GM18505 (cell line): ENCODE measurements around the gene CNGB1.

Source experiments
- ATAC-seq: cut with Tn5 transposase; IDR thresholded peaks from one replicate; pipeline ENCODE4 v1.9.1; 2021; ENCODE audit not compliant: unreplicated experiment
- POLR2A ChIP-seq: IDR thresholded peaks from 4 replicates; pipeline ENCODE4 v1.6.1; 2011; ENCODE audit warnings: borderline replicate concordance; ENCODE audit not compliant: insufficient read depth, insufficient read length; ENCODE audit errors: extremely low read depth

The CNGB1 gene

DNA sequence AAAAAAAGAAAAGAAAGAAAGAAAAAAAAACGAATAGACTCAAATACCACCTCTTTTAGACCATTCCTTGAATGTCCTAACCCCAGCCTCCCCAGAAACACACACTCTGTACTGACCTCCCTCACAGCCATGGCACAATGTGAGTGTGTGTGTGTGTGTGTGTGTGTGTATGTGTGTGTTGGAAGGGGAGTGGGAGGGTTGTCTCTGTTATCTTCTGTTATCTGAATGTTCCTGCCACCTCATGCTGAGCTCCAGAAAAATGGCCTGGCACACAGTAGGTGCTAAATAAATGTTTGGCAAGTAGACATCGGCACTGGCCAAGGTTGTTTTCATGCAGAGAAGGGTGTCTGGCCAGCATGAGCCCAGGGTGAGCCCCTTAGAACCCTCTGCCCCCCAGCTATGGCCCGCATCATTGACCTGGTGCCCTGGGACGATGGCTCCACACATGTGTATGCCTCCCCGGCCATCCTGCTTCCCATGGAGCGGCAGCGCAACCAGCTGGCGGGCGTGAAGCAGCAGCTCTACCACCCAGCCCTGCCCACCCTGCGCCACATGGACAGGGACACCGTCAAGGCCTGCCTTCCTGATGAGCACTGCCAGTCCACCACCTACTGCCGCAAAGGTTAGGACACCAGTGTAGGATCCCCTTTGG is 6.6 kb upstream of the CNGB1 start:
- no peak for TF ChIP-seq POLR2A
- ATAC-seq = no peak

GRCh38 chr16:57976331-57976796 is 5.4 kb upstream of the CNGB1 start:
- ATAC-seq = no peak
- no peak for TF ChIP-seq POLR2A

DNA sequence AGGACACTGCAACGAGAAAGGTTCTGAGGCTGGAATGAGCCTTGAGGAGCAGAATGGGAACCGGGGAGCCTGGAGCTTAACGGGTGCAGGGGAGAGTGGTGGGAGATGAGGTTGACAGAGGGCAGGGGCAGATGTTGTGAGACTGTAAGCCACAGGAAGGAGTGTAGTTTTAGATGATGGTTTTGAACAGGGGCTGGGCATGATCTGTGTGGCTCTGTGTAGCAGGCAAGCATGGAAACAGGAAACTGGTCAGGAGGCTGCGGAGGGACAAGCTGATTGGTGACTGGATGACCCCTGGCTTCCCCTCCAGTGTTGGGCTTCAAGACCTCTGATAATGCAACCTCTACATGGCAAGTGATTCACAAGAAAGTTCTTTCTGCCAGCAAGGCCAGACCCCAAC is 1.4 kb upstream of the CNGB1 start:
- TF ChIP-seq POLR2A = no peak
- no peak for ATAC-seq

DNA sequence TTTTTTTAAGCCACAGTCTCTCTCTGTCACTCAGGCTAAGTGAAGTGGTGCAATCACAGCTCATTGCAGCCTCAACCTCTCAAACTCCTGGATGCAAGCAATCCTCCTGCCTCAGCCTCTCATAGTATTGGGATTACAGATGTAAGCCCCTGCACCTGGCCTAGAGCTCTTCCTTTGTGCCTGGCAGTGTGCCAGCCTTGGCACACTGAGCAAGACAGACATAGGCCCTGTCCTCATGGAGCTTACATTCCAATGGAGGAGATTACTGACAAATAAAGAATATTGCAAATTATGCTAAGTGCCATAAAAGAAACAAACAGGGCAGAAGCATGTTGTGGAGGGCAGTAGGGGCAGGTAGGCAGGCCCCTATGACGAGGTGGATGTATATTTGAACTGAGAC is 920 bp upstream of the CNGB1 start:
- TF ChIP-seq POLR2A = no peak
- no peak for ATAC-seq

DNA sequence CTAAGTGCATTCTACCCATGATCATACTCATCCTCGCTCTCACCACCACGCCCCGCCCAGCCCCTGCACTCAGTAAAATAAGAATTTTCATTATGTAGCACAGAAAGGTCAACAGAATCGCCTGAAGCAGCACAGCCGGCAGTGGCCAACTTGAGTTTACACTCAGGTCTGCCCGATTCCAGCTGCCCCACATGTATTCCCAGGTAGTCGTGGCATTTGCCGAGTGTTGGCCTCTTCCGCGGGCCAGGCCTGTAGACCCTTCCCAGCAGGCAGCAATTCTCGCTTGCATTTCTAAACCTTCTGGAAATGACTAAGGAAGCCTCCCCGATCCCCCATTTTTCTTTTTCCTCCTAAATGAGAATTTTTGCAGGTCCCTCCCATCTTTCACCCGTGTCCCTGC is 609 bp downstream of the CNGB1 start:
- no peak for ATAC-seq

GRCh38 chr16:57969451-57970123 is 1.3 kb downstream of the CNGB1 start:
- no peak for ATAC-seq
- TF ChIP-seq POLR2A = no peak

More for the DNA sequence above, 609 bp downstream of the CNGB1 start:
- TF ChIP-seq POLR2A = no peak

DNA sequence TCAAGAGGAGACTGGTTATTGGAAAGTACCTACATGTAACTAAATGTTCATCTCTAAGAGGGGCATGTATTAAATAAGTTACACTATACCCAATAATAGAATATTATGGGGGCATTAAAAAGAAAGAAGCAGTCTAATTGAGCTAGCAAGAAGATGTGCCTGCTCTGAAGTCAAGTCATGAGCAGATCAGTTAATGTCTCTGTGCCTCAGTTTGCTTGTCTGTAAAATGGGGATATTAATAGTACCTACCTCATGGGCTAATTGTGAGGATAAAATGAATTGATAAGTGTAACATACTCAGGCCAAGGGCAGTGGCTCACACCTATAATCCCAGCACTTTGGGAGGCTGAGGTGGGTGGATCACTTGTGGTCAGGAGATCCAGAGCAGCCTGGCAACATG is 3.0 kb downstream of the CNGB1 start:
- no peak for TF ChIP-seq POLR2A
- no peak for ATAC-seq

DNA sequence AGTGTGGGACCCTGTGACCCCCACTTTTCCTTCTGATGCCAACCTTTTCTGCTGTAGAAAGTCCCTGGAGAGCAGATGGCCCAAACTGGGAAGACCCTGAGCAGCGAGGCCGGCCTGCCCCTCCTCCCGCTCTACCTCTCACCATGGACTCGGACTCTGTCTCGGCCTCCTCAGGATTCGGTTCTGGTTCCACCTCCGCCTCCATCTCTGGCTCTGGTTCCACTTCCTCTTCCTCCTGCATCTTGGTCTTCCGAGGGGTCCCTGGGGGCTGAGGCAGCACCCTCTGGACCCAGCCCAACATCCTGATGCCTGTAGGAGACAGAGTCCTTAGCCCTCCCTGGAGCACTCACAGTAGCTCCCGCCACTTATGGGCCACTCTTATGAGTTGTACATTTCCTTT is 3.9 kb downstream of the CNGB1 start:
- TF ChIP-seq POLR2A = no peak
- ATAC-seq = no peak

DNA sequence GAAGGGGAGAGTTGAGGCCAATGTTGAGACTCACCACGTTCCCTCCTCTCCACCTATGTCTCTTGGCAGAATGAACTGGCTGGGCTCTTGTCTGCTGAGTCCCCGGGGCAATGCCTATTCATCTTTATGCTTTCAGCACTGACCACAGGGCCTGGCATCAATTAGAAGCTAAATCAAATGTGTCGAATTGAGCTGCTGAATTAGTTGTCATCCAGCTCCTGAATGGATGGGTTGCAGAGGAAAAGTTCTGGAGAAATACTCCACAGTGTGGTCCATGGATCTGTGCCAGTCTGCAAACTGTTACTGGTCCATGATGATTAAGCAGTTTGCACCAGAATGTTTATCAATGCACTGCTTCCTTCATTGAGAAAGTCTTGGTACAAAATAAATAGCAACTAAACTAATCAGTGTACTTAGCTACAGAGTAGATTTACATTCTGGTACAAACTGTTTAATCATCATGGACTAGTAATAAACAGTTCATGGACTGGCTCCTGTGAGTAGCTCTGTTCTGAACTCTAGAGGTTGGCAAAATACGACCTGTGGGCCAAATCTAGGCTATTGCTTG is 4.6 kb downstream of the CNGB1 start:
- no peak for TF ChIP-seq POLR2A

DNA sequence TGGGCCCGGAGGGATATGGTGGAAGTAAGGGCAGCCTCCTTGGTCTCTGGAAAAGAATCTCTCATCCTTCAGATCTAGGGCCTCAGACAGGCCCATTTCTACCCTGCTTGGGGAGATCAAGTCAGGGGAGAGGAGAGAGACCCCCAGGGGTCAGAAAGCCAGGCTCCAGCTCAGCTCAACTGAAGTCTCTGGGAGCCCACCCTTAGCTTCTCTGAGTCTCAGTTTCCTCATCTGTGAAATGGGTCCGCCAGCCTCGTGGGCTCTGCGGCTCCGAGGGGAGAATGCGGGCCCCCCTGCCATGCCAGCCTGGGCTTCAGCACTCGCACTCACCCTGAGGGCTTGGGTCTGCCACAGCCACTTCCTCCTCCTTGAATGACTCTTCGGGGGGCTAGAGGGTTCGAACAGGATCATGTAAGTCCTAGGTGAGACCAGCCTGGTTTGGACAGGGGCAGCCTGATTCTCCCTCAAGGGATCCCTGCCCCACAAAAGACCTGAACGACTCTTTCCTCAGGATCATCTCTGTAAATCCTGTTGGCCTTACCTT is 6.7 kb downstream of the CNGB1 start:
- no peak for TF ChIP-seq POLR2A
- no peak for ATAC-seq

More for the DNA sequence above, 4.6 kb downstream of the CNGB1 start:
- no peak for ATAC-seq

- no peak for TF ChIP-seq POLR2A
- no peak for ATAC-seq
Measured at GRCh38 chr16:57962756-57963155, 8.2 kb downstream of the CNGB1 start.

- ATAC-seq = no peak
- no peak for TF ChIP-seq POLR2A
Measured at GRCh38 chr16:57962046-57962445, 8.9 kb downstream of the CNGB1 start.

GRCh38 chr16:57961538-57961937 is 9.4 kb downstream of the CNGB1 start:
- ATAC-seq = no peak
- TF ChIP-seq POLR2A = no peak

DNA sequence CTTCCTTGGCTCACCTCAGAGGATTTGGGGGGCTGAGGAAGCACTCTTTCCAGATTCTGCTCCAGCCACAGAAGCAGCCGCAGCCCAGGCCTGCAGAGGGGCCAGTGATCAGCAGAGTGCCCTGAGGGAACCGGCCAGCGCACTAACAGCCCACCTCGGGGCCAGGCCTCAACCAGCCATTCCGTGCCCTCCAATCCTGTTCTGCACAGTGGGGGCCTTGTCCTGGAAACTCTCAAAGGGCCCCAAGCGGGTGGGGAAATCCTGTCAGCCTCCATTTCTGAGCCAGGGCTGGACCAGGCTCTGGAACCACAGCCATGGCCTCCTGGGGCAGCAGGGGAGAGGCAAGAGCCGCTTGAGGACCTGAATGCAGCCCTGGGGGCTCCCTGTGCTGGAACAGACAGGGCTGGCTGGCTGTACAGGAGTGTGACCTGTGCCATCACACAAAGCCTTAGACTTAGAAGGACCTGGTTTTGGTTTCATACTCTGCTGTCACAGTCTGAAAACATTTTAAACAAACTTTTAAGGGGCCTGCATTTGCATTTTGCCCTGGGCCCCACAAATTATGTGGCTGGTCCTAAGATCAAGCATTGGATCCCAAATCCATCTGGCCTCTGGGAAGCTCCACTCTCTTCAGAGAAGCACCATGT is 10.0 kb downstream of the CNGB1 start:
- no peak for TF ChIP-seq POLR2A
- ATAC-seq = no peak

- TF ChIP-seq POLR2A = no peak
- ATAC-seq = no peak
Measured at GRCh38 chr16:57960310-57960709, 10.6 kb downstream of the CNGB1 start.
